HepG2 (cell line): ENCODE measurements around the gene PDZD7. TPM values are rescaled to one million over a fixed set of nuclear protein-coding genes. Genes with fewer than 3 reads are reported as not detected.
A peak's percentile ranks its signal among the peaks of the same experiment; 100 is the strongest.

ENCODE experiments used
- ERF ChIP-seq: IDR thresholded peaks from 2 replicates; pipeline ENCODE4 v1.6.1; 2018; ENCODE audit warnings: missing biosample characterization, missing genetic modification reagents
- FOSL2 ChIP-seq: sonication (generic); formaldehyde crosslinking; IDR thresholded peaks from 2 replicates; pipeline ENCODE4 v1.4.0; 2020; ENCODE audit warnings: missing genetic modification reagents
- FOXA1 ChIP-seq, 2 experiments: fragments of 450-650 bp in 1 of 2; sonication (generic) in 1 of 2; formaldehyde crosslinking in 1 of 2; IDR thresholded peaks; 2 replicates each; pipeline versions ENCODE4 v1.4.0 to v1.6.1; 2016 to 2020; ENCODE audit warnings: missing genetic modification reagents in 1 of 2
- FOXO4 ChIP-seq: sonication (generic); formaldehyde crosslinking; conservative IDR thresholded peaks from 2 replicates; pipeline ENCODE4 v1.8.1; 2023; ENCODE audit warnings: missing genetic modification reagents
- HOXA9 ChIP-seq: sonication (generic); formaldehyde crosslinking; IDR thresholded peaks from 2 replicates; pipeline ENCODE4 v1.8.1; 2022; ENCODE audit warnings: missing genetic modification reagents, mild to moderate bottlenecking, moderate library complexity, borderline replicate concordance
- IKZF1 ChIP-seq: fragments of 450-650 bp; IDR thresholded peaks from 2 replicates; pipeline ENCODE4 v1.7.1; 2016
- JUNB ChIP-seq: sonication (generic); formaldehyde crosslinking; IDR thresholded peaks from 2 replicates; pipeline ENCODE4 v1.8.0; 2022; ENCODE audit warnings: missing genetic modification reagents, mild to moderate bottlenecking, borderline replicate concordance
- MED1 ChIP-seq: sonication (generic); formaldehyde crosslinking; IDR thresholded peaks from 2 replicates; pipeline ENCODE4 v1.4.0; 2020; ENCODE audit warnings: missing genetic modification reagents
- NR2C2 ChIP-seq: sonication (generic); formaldehyde crosslinking; IDR thresholded peaks from 2 replicates; pipeline ENCODE4 v1.4.0; 2020; ENCODE audit warnings: missing genetic modification reagents, mild to moderate bottlenecking, moderate library complexity, borderline replicate concordance
- ZBTB2 ChIP-seq: sonication (generic); formaldehyde crosslinking; IDR thresholded peaks from 2 replicates; pipeline ENCODE4 v1.8.0; 2022; ENCODE audit warnings: low read depth, missing genetic modification reagents
- ZNF431 ChIP-seq: sonication (generic); formaldehyde crosslinking; IDR thresholded peaks from 2 replicates; pipeline ENCODE4 v1.9.0; 2022; ENCODE audit warnings: missing genetic modification reagents, low read depth, mild to moderate bottlenecking, borderline replicate concordance
- ZNF670 ChIP-seq: sonication (generic); formaldehyde crosslinking; IDR thresholded peaks from 2 replicates; pipeline ENCODE4 v1.8.0; 2022; ENCODE audit warnings: mild to moderate bottlenecking, missing genetic modification reagents, borderline replicate concordance
- ZNF816 ChIP-seq: sonication (generic); formaldehyde crosslinking; IDR thresholded peaks from 2 replicates; pipeline ENCODE4 v1.8.0; 2022; ENCODE audit warnings: missing genetic modification reagents, mild to moderate bottlenecking, borderline replicate concordance
- polyA plus RNA-seq, 8 experiments: library from polyadenylated mRNA; depleted of rRNA in 3 of 8; stranded (reverse) in 7 of 8; unstranded in 1 of 8; fragments of >200 nt; fragmentation: Illumina TruSeq in 4 of 8; extraction: Trizol in 4 of 8; gene quantifications; 2 replicates each; pipeline versions ENCODE4 v1.2.1 to v1.2.3, GENCODE V29; 2011 to 2016; ENCODE audit warnings: low read depth in 4 of 8, missing spikeins in 1 of 8, mixed read lengths in 1 of 8; ENCODE audit not compliant: insufficient read depth in 1 of 8
- total RNA-seq, 5 experiments: library from RNA; depleted of rRNA; stranded (reverse); fragments of >200 nt; fragmentation: Illumina TruSeq; extraction: Trizol; gene quantifications; 2 replicates each; pipeline ENCODE4 v1.2.3, GENCODE V29; 2016; ENCODE audit warnings: low read depth in 1 of 5
- TF ChIP-seq, protein P1 (sequence below): sonication (generic); formaldehyde crosslinking; IDR thresholded peaks from 2 replicates; pipeline ENCODE4 v1.9.0; 2021; ENCODE audit warnings: mild to moderate bottlenecking, missing genetic modification reagents
- TF ChIP-seq, protein P2 (sequence below): sonication (generic); formaldehyde crosslinking; IDR thresholded peaks from 2 replicates; pipeline ENCODE4 v1.4.0; 2020; ENCODE audit warnings: mild to moderate bottlenecking, missing genetic modification reagents

Gene PDZD7
- total and polyA plus RNA-seq, 2 of the 13 experiments (the other 11 are each of a cell fraction or from before 2014, with no cell fraction given): 0.58 to 0.73 TPM

DNA sequence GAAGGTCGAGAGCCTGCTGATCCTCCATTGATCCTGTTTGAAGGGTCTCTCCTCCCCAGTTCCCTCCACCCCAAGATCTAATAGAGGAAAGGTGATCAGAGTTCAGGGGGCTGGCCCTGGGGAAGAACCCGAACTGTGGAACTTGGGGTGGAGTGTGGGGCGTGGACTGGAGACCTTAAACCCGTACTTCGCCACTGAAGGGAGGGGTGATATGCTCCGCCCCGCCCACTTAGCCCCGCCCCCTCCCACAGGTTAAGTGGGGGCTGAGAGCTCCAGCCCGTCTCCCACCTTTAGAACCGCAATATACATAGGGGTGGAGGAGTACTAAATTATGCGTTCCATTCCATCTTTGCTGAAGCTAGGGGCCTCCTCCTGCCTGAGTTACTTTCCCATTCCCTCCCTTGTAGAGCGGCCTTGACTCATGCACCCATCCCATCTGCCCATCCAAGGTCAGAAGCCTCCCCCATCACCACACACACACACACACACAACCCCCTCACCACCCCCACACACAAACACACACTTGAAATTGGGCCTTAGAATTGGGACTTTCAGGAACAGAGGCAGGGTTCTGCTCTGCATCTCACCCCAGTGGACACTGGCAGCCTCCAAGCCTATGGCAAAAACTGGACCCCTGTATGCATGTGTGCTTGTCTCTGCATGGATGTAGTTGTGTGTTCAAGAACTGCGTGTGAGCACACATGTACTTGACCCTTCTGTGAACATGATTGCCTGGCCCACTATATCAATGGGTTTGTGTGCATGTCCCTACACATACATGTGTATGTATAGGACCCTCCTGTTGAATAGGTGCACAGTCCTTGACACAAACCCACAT, 60.6 kb downstream of the PDZD7 start (continued):
- TF ChIP-seq, protein P1, sequence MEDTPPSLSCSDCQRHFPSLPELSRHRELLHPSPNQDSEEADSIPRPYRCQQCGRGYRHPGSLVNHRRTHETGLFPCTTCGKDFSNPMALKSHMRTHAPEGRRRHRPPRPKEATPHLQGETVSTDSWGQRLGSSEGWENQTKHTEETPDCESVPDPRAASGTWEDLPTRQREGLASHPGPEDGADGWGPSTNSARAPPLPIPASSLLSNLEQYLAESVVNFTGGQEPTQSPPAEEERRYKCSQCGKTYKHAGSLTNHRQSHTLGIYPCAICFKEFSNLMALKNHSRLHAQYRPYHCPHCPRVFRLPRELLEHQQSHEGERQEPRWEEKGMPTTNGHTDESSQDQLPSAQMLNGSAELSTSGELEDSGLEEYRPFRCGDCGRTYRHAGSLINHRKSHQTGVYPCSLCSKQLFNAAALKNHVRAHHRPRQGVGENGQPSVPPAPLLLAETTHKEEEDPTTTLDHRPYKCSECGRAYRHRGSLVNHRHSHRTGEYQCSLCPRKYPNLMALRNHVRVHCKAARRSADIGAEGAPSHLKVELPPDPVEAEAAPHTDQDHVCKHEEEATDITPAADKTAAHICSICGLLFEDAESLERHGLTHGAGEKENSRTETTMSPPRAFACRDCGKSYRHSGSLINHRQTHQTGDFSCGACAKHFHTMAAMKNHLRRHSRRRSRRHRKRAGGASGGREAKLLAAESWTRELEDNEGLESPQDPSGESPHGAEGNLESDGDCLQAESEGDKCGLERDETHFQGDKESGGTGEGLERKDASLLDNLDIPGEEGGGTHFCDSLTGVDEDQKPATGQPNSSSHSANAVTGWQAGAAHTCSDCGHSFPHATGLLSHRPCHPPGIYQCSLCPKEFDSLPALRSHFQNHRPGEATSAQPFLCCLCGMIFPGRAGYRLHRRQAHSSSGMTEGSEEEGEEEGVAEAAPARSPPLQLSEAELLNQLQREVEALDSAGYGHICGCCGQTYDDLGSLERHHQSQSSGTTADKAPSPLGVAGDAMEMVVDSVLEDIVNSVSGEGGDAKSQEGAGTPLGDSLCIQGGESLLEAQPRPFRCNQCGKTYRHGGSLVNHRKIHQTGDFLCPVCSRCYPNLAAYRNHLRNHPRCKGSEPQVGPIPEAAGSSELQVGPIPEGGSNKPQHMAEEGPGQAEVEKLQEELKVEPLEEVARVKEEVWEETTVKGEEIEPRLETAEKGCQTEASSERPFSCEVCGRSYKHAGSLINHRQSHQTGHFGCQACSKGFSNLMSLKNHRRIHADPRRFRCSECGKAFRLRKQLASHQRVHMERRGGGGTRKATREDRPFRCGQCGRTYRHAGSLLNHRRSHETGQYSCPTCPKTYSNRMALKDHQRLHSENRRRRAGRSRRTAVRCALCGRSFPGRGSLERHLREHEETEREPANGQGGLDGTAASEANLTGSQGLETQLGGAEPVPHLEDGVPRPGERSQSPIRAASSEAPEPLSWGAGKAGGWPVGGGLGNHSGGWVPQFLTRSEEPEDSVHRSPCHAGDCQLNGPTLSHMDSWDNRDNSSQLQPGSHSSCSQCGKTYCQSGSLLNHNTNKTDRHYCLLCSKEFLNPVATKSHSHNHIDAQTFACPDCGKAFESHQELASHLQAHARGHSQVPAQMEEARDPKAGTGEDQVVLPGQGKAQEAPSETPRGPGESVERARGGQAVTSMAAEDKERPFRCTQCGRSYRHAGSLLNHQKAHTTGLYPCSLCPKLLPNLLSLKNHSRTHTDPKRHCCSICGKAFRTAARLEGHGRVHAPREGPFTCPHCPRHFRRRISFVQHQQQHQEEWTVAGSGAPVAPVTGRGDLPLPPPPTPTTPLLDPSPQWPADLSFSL: peak; percentile 95
- TF ChIP-seq, protein P2, sequence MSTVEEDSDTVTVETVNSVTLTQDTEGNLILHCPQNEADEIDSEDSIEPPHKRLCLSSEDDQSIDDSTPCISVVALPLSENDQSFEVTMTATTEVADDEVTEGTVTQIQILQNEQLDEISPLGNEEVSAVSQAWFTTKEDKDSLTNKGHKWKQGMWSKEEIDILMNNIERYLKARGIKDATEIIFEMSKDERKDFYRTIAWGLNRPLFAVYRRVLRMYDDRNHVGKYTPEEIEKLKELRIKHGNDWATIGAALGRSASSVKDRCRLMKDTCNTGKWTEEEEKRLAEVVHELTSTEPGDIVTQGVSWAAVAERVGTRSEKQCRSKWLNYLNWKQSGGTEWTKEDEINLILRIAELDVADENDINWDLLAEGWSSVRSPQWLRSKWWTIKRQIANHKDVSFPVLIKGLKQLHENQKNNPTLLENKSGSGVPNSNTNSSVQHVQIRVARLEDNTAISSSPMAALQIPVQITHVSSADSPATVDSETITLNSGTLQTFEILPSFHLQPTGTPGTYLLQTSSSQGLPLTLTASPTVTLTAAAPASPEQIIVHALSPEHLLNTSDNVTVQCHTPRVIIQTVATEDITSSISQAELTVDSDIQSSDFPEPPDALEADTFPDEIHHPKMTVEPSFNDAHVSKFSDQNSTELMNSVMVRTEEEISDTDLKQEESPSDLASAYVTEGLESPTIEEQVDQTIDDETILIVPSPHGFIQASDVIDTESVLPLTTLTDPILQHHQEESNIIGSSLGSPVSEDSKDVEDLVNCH (CRISPR knock-in tag): no peak
- TF ChIP-seq ZNF670: no peak
- no peak for TF ChIP-seq ZNF816 (CRISPR knock-in tag)
- no peak for TF ChIP-seq ZNF431 (CRISPR knock-in tag)
- no peak for TF ChIP-seq JUNB (CRISPR knock-in tag)
- no peak for TF ChIP-seq ZBTB2 (CRISPR knock-in tag)
- TF ChIP-seq MED1 (CRISPR knock-in tag): peak; percentile 37
- no peak for TF ChIP-seq FOSL2 (CRISPR knock-in tag)
- no peak; the same call in none of the 2 replicates for TF ChIP-seq NR2C2 (CRISPR knock-in tag)
- no peak for TF ChIP-seq FOXO4
- no peak for TF ChIP-seq FOXA1 (IDR thresholded peaks at IDR 0.05)
- 0 out of 2 replicates have a peak, but pooled peaks have one; percentile 3 for TF ChIP-seq FOXA1 (CRISPR knock-in tag; IDR thresholded peaks at IDR 0.05)
- peak; percentile 19; the same call in 1 of the 2 replicates for TF ChIP-seq ERF (CRISPR knock-in tag)
- TF ChIP-seq HOXA9 (CRISPR knock-in tag): no peak
- TF ChIP-seq IKZF1: no peak
